ENCODE results near the gene LAMA2.

DNA sequence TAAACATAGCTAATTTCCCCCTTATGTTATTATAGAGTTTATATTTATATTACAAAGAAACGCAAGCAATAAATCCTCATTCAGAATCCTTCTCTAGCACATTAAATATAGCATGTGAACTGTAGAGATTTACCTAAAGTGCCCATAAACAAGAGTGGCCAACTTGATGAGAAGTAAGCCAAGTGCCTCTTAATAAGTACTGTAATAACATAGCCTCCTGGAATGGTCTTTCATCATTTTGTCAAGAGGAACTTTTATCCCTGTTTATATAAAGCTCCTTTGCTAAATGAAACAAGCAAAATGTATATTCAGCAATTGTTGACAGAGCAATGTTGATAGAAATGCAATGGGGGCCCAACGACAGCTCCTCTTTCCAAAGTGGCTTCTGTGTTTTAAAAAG, 632.1 kb downstream of the LAMA2 start:
- TF ChIP-seq, protein P1, sequence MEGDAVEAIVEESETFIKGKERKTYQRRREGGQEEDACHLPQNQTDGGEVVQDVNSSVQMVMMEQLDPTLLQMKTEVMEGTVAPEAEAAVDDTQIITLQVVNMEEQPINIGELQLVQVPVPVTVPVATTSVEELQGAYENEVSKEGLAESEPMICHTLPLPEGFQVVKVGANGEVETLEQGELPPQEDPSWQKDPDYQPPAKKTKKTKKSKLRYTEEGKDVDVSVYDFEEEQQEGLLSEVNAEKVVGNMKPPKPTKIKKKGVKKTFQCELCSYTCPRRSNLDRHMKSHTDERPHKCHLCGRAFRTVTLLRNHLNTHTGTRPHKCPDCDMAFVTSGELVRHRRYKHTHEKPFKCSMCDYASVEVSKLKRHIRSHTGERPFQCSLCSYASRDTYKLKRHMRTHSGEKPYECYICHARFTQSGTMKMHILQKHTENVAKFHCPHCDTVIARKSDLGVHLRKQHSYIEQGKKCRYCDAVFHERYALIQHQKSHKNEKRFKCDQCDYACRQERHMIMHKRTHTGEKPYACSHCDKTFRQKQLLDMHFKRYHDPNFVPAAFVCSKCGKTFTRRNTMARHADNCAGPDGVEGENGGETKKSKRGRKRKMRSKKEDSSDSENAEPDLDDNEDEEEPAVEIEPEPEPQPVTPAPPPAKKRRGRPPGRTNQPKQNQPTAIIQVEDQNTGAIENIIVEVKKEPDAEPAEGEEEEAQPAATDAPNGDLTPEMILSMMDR (IDR thresholded peaks at IDR 0.05; ENCODE audit: low read depth, low read length), result no peak
- no peak for TF ChIP-seq EZH2phosphoT487 (IDR thresholded peaks at IDR 0.05; ENCODE audit: low read depth)
